Effector CD4-positive, alpha-beta T cell (primary cell): ENCODE results near the gene RPS6KA2.
"Not testable (repeated sequence)": the region's sequence is repeated elsewhere in the genome, so short reads cannot be mapped to it uniquely, and the experiment has no call there.

Experiments used
- DNase-seq: peaks from one replicate; pipeline ENCODE4 v3.0.0-alpha.2; 2020

RPS6KA2 gene

DNA sequence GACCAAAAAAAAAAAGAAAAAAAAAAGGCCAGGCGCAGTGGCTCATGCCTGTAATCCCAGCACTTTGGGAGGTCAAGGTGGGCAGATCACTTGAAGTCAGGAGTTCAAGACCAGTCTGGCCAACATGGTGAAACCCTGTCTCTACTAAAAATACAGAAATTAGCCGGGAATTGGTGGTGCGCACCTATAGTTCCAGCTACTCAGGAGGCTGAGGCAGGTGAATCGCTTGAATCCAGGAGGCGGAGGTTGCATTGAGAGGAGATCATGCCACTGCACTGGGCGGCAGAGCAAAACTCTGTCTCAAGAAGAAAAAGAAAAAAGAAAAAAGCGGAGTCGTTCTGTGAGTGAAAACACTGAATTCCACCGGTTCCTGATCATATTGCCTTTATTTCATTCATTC is 240.0 kb downstream of the RPS6KA2 start:
- DNase-seq, result not testable (repeated sequence)

DNA sequence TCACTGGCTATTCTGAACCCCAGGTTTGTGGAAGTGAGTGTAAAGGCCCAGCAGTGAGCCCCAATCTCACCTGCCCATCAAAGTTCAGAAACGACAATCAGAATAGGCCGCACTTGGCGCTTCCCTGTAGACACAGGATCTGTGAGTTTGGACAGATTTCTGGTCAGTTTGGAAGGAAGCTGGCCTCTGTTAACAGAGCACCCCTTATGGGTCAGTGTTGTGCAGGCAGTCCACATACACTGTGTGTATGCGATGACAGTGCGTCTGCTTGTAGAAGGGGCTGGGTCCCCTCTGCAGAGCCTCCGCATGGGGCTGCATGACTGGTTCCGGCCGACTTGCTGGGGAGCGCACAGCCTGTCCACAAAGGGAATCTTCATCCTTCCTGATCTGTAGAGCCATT is 240.9 kb downstream of the RPS6KA2 start:
- no peak for DNase-seq

DNA sequence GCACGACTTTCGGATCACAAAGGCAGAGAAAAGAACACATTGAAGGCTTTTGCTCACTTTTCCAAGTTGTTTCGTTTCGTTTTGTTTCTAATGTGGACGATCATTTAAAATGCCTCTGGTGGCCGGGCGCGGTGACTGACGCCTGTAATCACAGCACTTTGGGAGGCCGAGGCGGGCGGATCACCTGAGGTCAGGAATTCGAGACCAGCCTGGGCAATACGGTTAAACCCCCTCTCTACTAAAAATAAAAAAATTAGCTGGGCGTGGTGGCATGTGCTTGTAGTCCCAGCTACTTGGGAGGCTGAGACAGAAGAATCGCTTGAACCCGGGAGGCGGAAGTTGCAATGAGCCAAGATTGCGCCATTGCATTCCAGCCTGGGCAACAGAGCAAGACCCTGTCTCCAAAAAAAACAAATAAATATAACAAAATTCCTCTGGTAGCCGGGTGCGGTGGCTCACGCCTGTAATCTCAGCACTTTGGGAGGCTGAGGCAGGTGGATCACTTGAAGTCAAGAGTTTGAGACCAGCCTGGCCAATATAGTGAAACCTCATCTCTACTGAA is 243.2 kb downstream of the RPS6KA2 start:
- peak; percentile 14 for DNase-seq

DNA sequence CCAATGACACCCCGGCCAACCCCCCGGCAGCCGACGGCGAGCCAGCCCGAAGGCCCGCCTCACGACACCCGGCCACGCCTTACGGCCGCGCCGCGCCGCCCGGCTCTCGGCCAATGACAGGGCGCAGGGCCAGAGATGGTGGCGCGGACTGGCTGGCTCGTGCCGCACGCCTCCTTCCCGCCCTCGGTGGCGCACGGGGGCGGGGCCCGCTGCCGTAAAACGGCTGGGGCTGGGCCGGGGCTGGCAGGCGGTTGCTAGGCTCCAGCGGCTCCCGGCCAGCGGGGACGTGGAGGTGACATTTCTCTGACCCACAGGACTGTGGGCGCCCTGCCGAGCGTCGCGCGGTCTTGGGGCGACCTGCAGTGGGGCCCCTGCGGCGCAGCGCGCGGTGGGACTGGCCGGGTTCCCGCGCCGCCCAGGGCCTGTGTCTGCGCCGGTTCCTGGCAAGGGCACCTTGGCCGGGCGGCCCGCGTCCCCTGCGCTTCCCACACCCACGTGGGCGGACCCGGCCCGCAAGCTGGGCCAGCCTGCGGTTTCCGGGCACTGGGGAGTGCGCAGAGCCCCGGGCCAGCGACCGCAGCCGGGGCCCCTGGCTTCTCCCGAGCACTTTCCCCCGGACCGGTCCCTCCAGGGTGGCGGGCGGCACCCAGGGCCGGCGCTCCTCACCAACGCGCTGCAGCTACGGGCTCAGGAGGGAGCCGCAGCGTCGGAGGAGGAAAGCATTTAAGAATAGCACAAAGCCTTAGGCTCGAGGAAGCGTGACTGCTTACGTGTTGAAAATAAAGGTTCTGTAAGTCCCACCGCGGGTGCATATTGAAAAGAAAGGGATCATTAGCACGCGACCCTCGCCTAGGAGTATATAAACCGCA is 243.9 kb downstream of the RPS6KA2 start, which contains the start of gene MPC1:
Gene MPC1, minus strand, starts transcription at position 8 of the 869 bp plus-strand sequence. CDS start 64 bp downstream, outside the sequence.
- DNase-seq, result peak; percentile 91

DNA sequence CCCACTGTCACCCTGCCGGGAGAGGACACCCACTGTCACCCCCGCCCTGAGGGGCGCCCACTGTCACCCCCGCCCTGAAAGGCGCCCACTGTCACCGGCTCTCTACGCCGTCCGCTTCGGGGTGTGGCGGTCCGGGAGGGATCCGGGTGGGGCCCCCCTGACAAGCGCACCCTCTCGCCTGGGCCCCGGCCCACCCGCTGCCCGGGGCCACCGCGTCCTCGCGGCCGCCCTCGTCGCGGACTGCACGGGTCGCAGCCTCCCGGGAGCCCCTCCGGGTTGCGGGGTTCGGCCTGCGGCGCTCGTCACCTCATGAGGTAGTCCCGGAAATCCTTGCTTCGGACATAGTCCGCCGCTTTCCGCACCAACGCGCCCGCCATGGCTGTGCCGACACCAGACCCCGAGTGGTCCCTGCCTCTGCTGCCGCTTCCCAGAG is 244.5 kb downstream of the RPS6KA2 start:
- no peak for DNase-seq

DNA sequence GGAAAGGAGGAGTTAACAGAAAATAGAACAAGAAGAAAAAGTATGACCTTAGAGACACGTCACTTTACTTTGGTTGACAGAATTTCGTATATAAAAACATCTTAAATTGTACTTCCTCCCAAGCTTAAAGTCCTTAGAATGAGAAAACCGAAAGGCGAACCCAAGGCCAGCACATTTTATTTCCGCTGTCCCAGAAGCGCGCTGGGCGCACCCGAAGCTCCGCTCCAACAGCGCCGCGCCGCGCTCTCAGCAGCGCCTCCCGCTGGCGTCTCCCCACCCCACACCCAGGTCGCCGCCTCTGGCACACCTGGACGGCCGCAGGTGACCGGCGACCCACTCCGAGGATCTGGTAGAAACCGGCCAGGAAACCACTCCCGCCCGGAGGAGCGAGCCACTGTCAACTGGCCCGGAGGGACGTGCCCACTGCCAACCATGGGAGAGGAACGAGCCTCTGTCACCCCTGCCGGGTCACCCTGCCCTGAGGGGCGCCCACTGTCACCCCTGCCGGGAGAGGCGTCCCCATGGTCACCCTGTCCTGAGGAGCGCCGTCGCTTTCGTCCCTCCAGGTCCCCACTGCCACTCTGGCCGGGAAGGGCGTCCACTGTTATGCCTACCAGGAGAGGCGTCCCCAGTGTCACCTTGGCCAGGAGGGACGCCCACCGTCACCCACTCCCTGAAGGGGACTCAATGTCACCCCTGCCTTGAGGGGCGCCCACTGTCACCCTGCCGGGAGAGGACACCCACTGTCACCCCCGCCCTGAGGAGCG is 245.1 kb downstream of the RPS6KA2 start:
- peak; percentile 47 for DNase-seq

DNA sequence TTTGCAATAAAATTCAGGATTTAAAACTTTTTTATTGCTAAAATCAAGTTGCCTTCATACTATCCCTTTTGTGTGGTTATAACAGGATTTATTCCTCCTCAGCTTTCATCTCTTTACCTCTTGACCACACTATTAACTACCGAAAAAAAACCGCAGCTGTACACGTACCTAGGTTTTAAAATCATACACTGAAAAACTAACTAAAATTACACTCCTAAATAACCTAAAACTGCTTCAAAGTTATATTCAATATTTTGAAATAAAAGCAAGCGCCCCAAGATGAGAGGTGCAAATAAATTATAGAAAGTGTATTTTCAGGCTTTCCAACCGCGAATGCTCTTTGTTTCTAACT is 245.7 kb downstream of the RPS6KA2 start:
- DNase-seq, result no peak

DNA sequence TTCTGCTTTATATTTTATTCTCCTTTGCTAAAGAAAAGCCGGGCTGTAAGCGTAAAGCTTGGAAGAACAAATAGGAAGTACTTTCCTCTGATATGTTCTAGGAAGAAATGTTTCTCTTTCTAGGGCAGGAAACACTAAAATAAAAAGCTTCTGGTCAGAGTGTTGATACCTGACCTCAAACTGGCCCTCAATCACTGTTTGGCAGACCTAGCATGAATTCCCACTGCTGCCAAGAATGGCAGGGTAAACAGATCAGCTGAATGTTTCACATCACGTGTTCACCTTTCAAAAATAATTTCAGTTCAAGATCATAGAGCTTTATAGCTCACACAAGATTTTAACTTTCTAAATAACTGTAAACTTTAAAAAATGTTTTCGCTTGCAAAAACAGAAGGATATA is 247.3 kb downstream of the RPS6KA2 start:
- no peak for DNase-seq

DNA sequence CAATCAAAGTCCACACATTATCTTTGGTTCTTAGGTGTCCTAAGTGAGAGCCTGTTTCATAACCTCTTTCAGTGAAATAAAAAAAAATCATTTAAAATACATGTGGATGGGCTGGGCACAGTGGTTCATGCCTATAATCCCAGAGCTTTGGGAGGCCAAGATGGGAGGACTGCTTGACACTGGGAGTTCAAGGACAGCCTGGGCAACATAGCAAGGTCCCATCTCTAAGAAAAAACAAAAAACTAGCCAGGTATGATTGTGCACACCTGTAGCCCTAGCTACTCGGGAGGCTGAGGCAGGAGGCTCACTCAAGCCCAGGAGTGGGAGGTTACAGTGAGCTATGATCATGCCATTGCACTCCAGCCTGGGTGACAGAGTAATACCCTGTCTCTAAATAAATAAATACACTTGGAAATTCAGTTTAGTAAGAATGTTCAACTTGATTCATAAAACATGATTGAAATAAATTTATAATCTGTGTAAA is 247.9 kb downstream of the RPS6KA2 start:
- no peak for DNase-seq

DNA sequence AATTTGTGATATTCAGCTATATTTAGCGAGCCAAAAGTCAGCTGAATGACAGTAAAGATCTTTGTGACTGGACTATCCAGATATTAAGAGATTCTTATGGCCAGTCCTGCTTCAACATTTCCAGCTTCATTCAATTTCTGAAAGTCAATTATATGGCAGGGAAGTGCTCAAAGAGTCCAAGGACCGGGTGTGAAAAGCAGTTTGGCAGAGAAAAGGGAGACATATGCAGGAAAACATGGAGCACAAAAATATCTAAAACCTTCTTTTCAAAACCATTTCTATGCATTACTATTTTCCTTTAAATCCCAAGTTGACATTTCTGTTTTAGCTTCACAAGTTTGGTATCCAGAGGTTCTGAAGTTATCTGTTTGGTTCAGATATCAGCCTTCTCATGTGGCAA is 249.3 kb downstream of the RPS6KA2 start:
- DNase-seq, result no peak

DNA sequence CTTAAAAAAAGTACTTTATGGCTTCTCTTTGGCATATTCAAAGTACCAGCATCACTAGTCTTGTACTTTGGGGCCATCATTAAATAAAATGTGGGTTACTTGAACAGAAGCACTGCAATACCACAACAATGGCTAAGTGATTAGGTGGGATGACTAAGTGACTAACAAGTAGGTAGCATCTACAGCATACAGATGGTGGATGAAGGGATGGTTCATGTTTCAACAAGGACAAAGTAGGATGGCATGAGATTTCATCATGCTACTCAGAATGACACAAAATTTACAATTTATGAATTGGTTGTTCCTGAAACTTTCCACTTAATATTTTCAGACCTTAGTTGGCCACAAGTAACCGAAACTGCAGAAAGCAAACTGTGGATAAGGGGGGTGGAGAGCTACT is 252.0 kb downstream of the RPS6KA2 start:
- DNase-seq, result no peak

DNA sequence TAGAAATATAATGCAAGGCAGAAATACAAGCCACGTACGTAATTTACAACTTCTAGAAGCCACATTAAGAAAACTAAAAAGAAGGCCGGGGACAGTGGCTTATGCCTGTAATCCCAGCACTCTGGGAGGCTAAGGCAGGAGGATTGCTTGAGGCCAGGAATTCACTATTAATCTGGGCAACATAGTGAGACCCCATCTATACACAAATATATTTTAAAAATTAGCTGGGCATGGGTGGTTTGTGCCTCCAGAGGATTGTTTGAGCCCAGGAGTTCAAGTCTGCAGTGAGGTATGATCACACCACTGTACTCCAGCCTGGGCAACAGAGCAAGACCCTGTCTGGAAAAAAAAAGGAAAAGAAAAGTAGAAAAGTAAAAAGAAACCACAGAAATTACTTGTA is 256.6 kb downstream of the RPS6KA2 start:
- no peak for DNase-seq

DNA sequence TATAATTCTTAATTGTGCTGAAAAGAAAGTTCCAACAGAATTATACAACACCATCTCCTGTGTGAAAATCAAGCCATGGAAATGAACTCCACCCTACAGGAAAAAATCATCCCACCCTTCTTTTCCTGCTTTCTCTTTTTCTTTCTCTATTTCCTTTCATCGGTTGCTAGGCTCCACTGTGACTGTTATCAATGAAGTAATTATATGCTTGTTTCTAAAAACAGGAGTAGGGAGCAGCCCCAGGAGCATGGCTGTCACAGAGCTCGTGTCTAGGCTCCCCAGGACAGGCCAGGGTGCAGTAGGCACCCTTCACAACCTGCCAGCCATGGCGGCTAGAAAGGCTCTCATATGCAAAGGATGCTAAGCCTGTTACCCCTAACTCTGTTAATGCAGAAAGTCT is 257.3 kb downstream of the RPS6KA2 start:
- no peak for DNase-seq

DNA sequence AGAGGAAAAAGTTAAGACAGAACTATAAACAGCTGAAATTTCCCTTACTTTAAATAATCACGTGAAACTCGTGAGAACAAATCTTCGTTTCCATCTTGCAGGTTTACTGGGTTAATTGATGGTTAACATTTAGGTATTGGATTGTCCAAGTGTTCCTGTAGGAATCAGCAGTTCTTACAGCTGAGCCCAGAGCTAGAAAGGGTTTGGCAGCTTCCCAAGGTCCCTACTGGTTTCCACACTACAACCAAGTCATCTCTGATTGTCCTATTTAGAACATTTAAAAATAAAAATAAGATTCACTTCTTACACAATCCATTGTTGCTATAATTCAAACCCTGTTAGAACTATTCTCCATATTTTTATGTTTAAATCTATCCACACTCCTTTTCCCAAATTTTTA is 260.1 kb downstream of the RPS6KA2 start:
- no peak for DNase-seq

DNA sequence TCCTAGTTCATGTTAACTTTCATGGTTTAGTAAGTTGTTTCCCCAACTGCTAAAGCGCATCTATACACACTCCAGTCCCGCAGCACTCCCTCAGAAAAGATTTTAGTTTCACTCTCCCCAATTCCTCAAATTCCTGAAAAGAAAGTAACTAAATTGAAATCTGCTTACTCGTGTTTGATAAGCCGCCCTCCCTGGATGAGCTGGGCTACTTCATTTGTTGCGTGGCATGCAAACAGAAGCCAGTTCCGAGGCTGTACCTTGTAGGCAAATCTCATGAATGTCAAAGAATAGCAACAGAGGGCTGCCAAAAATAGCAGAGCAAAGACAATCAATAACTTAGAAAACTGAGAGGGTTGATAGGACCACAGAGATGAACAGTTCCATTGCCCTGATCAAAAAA is 261.2 kb downstream of the RPS6KA2 start:
- DNase-seq, result no peak

DNA sequence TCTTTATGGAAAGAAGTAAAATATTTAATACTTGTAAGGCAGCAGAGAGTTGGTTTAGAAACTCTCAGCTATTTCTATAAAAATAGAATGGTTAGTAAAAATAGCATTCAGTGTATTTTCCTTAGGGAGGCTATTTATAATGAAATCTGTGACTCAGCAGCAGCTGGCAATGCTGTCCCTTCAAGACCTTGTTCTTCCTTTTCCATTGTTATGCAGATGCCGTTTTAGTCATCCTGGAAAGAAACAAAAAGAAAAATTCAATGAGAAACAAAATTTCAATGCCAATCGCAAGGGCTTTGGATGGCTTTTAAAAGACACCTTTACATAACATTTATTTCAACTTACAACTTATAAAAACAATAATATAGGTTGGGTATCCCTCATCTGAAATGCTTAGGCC is 261.8 kb downstream of the RPS6KA2 start:
- DNase-seq, result no peak

DNA sequence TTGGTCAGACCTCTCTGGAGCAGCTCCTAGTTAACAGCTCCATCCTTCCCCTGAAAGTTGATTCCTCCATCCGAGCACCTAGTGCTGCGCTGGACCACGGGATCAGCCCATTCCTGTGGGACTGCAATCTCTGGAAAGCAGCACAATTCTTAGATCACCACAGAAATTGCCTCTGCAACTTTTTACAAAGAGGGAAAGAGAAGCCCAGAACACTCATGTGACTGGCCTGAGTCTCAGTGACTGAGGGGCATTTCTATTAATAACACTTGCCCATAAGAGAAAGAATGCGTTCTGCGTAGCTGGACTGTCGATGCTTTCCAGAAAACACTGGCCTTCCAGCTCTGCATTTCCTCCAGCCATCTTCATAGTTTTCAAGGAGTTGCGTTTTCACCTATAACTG is 262.6 kb downstream of the RPS6KA2 start:
- no peak for DNase-seq

DNA sequence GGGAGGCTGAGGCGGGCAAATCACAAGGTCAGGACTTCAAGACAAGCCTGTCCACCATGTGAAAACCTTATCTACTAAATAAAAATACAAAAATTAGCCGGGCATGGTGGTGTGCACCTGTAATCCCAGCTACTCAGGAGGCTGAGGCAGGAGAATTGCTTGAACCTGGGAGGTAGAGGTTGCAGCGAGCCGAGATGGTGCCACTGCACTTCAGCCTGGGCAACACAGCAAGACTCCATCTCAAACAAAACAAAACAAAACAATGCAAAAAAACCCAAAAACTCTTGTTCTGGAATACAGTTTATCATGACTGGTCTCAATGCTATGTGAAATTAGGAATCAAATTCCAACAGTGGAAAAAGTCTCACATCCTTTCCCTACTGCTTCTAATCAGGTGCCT is 264.6 kb downstream of the RPS6KA2 start:
- not testable (repeated sequence) for DNase-seq

DNA sequence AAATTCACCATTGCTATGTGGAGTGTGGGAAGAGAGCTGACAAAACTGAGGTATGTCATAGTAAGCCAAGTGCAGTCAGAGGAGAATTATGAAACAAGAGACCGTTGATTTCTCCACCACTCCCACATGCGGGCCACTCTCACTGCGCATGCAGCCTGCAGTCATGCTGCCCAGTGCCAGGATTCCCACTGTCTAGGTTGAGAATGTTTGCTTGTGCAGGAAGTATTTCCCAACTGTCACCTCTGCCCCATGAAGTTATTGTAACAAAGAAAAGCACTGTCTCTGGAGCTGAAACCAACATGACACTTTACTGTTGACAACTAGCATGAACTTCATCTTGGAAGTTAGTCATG is 266.0 kb downstream of the RPS6KA2 start:
- no peak for DNase-seq

DNA sequence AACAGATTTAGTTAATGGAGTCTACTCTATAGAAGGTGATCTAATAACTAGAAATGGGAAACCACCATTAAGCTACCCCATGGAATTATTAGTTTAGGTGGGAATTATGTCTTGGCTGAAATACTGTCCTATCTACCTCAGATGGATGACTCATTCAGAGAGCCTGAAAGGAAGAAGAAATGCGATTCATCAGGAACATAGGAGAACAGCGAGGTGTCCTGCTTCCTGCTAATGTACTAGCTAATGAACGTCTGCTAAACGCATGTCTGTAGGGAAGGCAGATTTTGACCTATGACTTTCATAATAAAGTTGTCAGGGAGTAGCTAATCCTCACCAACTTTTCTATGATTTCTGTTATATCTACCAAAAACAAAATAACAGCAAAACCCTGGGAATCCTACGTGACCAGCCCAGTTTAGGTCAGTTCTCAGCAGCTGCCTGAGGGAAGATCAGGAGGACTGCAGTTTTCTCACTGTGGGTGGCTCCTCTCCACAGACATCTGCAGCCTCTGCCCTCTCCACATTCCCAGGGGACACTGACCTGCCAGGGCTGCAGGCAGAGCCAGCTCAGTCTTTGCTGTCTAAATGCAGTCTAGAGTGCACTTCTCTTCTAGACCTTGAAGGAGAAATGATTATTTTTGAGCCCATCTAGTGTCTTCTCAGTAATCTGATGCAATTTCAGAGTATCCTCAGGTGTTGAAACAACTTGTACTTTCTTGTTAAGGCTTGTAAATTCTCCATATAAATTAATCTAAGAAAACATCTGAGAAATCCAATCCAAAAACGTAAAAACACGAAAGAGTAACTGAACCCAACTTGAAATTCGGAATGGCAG is 266.6 kb downstream of the RPS6KA2 start:
- no peak for DNase-seq
